ENCODE data around the gene FRMPD4. TPM values are rescaled to one million over a fixed set of nuclear protein-coding genes. Genes with fewer than 3 reads are reported as not detected.

The FRMPD4 gene
- total and polyA plus RNA-seq, 12 donors: 0.03 to 4.1 (median 2.0) TPM

DNA sequence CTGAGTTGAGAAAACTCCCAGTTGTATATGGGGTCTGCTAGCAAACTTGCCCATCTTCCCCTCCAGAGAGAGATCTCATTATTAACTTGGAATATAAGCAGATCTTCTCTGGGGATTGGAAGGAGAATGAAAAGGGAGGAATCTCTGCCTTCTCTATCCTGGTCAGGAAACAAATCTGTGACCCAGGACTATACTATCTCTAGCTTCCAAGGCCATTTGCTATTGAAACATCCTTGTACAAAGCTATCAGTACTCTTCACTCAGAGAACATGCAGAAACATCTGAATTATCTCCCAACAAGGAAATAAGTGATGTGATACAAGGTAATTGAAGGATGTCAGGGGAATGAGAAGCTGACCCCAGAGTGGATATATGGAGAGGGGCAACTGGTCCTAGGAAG, 183.8 kb downstream of the FRMPD4 start:
- Histone ChIP-seq H3K4me3 (no peak overlapping the region), H3K27me3 (no peaks in the 10 kb centered on the region), H3K36me3 (no peaks in the 10 kb centered on the region), H3K9me3 (no peaks in the 10 kb centered on the region), H3K4me1 (no peaks in the 10 kb centered on the region), H3K27ac (no peak overlapping the region)
- TF ChIP-seq, protein P1, sequence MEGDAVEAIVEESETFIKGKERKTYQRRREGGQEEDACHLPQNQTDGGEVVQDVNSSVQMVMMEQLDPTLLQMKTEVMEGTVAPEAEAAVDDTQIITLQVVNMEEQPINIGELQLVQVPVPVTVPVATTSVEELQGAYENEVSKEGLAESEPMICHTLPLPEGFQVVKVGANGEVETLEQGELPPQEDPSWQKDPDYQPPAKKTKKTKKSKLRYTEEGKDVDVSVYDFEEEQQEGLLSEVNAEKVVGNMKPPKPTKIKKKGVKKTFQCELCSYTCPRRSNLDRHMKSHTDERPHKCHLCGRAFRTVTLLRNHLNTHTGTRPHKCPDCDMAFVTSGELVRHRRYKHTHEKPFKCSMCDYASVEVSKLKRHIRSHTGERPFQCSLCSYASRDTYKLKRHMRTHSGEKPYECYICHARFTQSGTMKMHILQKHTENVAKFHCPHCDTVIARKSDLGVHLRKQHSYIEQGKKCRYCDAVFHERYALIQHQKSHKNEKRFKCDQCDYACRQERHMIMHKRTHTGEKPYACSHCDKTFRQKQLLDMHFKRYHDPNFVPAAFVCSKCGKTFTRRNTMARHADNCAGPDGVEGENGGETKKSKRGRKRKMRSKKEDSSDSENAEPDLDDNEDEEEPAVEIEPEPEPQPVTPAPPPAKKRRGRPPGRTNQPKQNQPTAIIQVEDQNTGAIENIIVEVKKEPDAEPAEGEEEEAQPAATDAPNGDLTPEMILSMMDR (IDR thresholded peaks at IDR 0.05): no peak
- DNase-seq (no peak), ATAC-seq (no peak)
- intact Hi-C loops (cut with DNase I): no loop called here

DNA sequence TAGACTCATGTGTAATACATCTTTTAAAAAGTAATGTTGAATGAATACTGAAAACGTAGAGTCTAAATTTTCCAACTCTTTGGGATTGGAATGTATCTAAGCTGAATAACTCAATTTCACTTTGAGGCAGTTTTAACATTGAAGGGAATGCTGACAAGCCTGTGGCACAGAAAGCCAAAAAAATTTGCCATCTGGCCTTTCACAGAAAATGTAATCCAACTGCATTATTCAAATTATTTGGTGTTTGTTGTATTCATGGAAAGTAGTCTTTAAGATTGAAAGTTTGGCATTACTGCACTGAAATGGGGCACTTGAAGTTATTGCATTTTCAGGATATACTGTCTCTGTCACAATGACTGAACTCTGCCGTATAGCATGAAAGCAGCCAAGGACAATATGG, 186.9 kb downstream of the FRMPD4 start:
- Histone ChIP-seq H3K4me3 (no peak overlapping the region), H3K27me3 (no peaks in the 10 kb centered on the region), H3K27ac (no peak overlapping the region), H3K36me3 (no peaks in the 10 kb centered on the region), H3K9me3 (no peaks in the 10 kb centered on the region), H3K4me1 (no peaks in the 10 kb centered on the region)
- intact Hi-C loops (cut with DNase I): no loop called here
- DNase-seq (no peak), ATAC-seq (no peak)
- 69 to 74% methylated on average over 2 of the region's 2 CpGs for WGBS, 2 donors
- TF ChIP-seq, protein P1 (IDR thresholded peaks at IDR 0.05): no peak

DNA sequence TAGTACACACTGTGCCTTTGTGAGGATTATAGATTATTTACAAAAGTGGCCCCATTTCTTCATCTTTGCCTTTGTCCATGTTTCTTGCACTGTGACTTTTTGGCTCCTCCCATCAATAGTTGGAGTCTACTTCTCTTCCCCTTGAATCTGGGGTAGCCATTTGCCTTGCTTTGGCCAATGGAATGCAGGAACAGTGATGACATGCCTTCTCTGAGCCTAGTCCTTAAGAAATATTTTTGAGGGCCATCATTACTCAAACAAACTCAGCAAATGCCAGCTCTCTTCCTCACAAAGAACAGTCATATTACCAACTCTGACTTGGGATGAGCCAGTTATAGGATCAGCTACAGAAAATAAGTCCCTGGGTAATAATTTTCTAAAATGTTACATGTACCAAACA, 189.6 kb downstream of the FRMPD4 start:
- no peak for ATAC-seq
- TF ChIP-seq, protein P1 (IDR thresholded peaks at IDR 0.05): no peak
- no peak for DNase-seq
- no peaks in the 10 kb centered on the region for H3K9me3 ChIP-seq
- no peak overlapping the region for H3K4me3 ChIP-seq
- no peaks in the 10 kb centered on the region for H3K27me3 ChIP-seq
- intact Hi-C loops (cut with DNase I): no loop called here
- H3K4me1 ChIP-seq: no peaks in the 10 kb centered on the region
- H3K27ac ChIP-seq: no peak overlapping the region
- no peaks in the 10 kb centered on the region for H3K36me3 ChIP-seq

DNA sequence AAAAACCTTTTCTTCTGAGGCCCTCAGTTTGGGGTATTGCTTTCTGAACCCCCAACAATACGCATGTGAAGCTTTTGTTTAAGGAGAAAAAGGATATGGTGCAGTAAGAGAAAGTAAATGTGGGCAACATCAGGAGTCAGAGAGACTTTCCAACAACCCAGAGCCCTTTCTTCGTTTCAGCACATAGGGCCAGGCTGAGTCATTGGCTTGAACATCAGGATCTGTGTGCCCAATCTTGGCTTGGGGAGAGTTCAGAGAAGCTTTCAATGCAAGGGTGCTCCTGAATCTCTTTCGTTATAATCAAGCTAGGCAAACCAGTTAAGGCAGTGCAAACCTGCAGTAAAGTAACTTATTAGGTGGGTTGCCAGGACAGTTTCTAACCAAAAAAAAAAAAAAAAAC, 191.2 kb downstream of the FRMPD4 start:
- Histone ChIP-seq H3K4me3 (no peak overlapping the region), H3K27me3 (no peaks in the 10 kb centered on the region), H3K27ac (no peak overlapping the region), H3K36me3 (no peaks in the 10 kb centered on the region), H3K9me3 (no peaks in the 10 kb centered on the region), H3K4me1 (no peaks in the 10 kb centered on the region)
- TF ChIP-seq, protein P1 (IDR thresholded peaks at IDR 0.05): no peak
- 80 to 84% methylated on average over 3 of the region's 3 CpGs for WGBS, 2 donors
- DNase-seq (no peak), ATAC-seq (no peak)
- intact Hi-C loops (cut with DNase I): no loop called here

DNA sequence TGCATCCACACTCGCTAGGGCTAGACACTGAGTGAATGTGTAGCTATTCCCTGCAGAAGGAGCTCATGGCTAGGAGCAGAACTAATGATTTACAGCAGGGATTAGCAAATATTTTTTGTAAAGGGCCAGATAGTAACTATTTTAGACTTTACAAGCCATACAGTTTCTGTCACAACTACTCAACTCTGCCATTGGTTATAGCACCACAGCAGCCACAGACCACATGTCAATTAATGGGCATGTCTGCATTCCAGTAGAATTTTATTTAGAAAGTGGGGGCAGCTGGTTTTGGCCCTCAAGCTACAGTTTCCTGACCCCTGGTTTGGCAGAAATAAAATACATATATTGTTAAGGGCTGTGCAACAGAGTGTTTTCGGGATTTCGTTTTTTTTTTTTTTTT, 192.6 kb downstream of the FRMPD4 start:
- no peaks in the 10 kb centered on the region for H3K36me3 ChIP-seq
- ATAC-seq: no peak
- no peaks in the 10 kb centered on the region for H3K9me3 ChIP-seq
- H3K4me1 ChIP-seq: no peaks in the 10 kb centered on the region
- H3K27ac ChIP-seq: no peak overlapping the region
- no peak for DNase-seq
- H3K27me3 ChIP-seq: no peaks in the 10 kb centered on the region
- 95 to 96% methylated on average over 3 of the region's 3 CpGs for WGBS, 2 donors
- intact Hi-C loops (cut with DNase I): no loop called here
- H3K4me3 ChIP-seq: no peak overlapping the region
- TF ChIP-seq, protein P1 (IDR thresholded peaks at IDR 0.05): no peak
